ENCODE results near the gene NPTX1.

- TF ChIP-seq, protein P1, sequence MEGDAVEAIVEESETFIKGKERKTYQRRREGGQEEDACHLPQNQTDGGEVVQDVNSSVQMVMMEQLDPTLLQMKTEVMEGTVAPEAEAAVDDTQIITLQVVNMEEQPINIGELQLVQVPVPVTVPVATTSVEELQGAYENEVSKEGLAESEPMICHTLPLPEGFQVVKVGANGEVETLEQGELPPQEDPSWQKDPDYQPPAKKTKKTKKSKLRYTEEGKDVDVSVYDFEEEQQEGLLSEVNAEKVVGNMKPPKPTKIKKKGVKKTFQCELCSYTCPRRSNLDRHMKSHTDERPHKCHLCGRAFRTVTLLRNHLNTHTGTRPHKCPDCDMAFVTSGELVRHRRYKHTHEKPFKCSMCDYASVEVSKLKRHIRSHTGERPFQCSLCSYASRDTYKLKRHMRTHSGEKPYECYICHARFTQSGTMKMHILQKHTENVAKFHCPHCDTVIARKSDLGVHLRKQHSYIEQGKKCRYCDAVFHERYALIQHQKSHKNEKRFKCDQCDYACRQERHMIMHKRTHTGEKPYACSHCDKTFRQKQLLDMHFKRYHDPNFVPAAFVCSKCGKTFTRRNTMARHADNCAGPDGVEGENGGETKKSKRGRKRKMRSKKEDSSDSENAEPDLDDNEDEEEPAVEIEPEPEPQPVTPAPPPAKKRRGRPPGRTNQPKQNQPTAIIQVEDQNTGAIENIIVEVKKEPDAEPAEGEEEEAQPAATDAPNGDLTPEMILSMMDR (IDR thresholded peaks at IDR 0.05) = no peak
- no peak for TF ChIP-seq POLR2A (IDR thresholded peaks at IDR 0.05)
These were observed 53.4 kb downstream of the NPTX1 start for GRCh38 chr17:80422981-80423380.

All from tibial nerve (tissue), 3 donors.